OCI-LY3 (cell line): ENCODE results near the gene ANKRD24.
"Not testable (repeated sequence)": the region's sequence is repeated elsewhere in the genome, so short reads cannot be mapped to it uniquely, and the experiment has no call there.

Experiments used
- H2AFZ ChIP-seq: fragments of 200-600, 300-600 bp; shearing (Covaris generic); 2 replicates; pipeline ENCODE4 v1.6.0; 2014; ENCODE audit warnings: antibody characterized with exemption, low read depth, low read length
- H3K27ac ChIP-seq: fragments of 200-600, 300-600 bp; sonication (generic); 2 replicates; pipeline ENCODE4 v1.5.1; 2014; ENCODE audit warnings: mild to moderate bottlenecking, low read length, moderate library complexity, mixed read lengths
- H3K27me3 ChIP-seq: fragments of 200-600, 300-600 bp; sonication (generic); 2 replicates; pipeline ENCODE4 v1.6.1; 2014; ENCODE audit warnings: low read depth, low read length, mixed read lengths
- H3K36me3 ChIP-seq: fragments of 200-600, 300-600 bp; sonication (generic); replicated peaks from 2 replicates; pipeline ENCODE3; 2014; ENCODE audit warnings: low read depth, low read length, mixed read lengths
- H3K4me1 ChIP-seq: fragments of 300-600, 200-600 bp; sonication (generic); 2 replicates; pipeline ENCODE4 v1.6.1; 2014; ENCODE audit warnings: low read length, mixed read lengths
- H3K4me2 ChIP-seq: fragments of 200-600, 300-600 bp; sonication (generic); 2 replicates; pipeline ENCODE4 v1.6.1; 2014; ENCODE audit warnings: low read length, mixed read lengths
- H3K4me3 ChIP-seq: fragments of 300-600, 200-600 bp; sonication (generic); 2 replicates; pipeline ENCODE4 v1.5.1; 2014; ENCODE audit warnings: antibody characterized with exemption, mild to moderate bottlenecking, low read length, moderate library complexity
- H3K79me2 ChIP-seq: fragments of 300-600, 200-600 bp; shearing (Covaris generic); 2 replicates; pipeline ENCODE4 v1.6.1; 2014; ENCODE audit warnings: mild to moderate bottlenecking, low read length, mixed read lengths
- H3K9ac ChIP-seq: fragments of 300-600, 200-600 bp; shearing (Covaris generic); 2 replicates; pipeline ENCODE4 v1.6.0; 2014; ENCODE audit warnings: mild to moderate bottlenecking, low read length, moderate library complexity
- H3K9me3 ChIP-seq: fragments of 200-600, 300-600 bp; shearing (Covaris generic); 2 replicates; pipeline ENCODE4 v1.6.1; 2014; ENCODE audit warnings: low read length, mixed read lengths; ENCODE audit not compliant: insufficient read depth
- H4K20me1 ChIP-seq: fragments of 200-600, 300-600 bp; sonication (generic); 2 replicates; pipeline ENCODE4 v1.6.1; 2016; ENCODE audit warnings: low read length, mixed read lengths; ENCODE audit not compliant: insufficient read depth
- EZH2phosphoT487 ChIP-seq: fragments of 200-600 bp; shearing (Covaris generic); IDR thresholded peaks from 2 replicates; pipeline ENCODE4 v1.6.1; 2018; ENCODE audit warnings: antibody characterized with exemption, mixed run types, low read depth
- TF ChIP-seq, protein P1 (sequence below): fragments of 200-600, 300-600 bp; sonication (generic); IDR thresholded peaks from 2 replicates; pipeline ENCODE4 v1.5.1; 2014; ENCODE audit warnings: antibody characterized with exemption, low read length, low read depth

The ANKRD24 gene

DNA sequence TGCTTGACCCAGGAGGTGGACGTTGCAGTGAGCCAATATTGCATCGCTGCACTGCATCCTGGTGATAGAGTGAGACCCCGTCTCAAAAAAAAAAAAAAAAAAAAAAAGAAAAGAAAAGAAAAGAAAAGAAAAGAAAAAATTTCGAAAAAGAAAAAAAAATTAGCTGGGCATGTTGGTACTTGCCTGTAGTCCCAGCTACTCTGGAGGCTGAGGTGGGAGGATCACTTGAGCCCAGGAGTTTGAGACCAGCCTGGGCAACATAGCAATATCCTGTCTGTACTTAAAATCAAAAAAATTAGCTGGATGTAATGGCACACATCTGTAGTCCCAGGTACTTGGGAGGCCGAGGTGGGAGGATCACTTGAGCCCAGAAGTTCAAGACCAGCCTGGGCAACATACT is 49.6 kb downstream of the ANKRD24 start:
- H3K9ac ChIP-seq: not testable (repeated sequence)

DNA sequence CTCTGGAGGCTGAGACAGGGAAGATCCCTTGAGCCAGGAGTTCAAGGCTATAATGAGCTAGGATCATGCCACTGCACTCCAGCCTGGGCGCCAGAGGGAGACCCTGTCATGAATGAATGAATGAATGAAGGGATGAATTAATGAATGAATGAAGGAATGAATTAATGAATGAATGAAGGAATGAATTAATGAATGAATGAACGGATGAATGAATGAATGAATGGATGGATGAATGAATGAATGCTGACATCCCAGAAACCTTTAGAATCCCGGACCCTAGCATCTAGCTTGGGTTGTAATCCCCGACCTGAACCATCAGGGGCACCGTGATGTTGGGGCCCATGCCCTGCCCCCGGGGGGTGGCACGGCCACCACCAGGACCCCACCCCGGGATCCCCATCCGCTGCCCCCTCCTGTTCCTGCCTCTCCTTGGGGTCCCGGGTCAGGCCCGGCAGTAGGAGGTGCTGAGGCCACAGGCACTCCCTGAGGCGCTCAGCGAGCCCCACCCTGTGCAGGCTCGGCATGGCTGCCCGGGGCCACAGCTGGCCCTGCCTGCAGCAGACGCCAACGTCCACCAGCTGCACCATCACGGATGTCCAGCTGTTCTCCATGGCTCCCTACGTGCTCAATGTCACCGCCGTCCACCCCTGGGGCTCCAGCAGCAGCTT is 50.3 kb downstream of the ANKRD24 start:
- H4K20me1 ChIP-seq: peaks cover 46% of the 10 kb centered on the region
- H3K79me2 ChIP-seq: peaks cover 86% of the 10 kb centered on the region
- peak overlapping the region; percentile 9; the same call in 1 of the 2 replicates for H3K4me3 ChIP-seq
- peaks cover 69% of the 10 kb centered on the region for H3K36me3 ChIP-seq
- H3K9ac ChIP-seq: no peak overlapping the region
- H3K4me1 ChIP-seq: peaks cover 41% of the 10 kb centered on the region
- no peak for TF ChIP-seq EZH2phosphoT487
- TF ChIP-seq, protein P1, sequence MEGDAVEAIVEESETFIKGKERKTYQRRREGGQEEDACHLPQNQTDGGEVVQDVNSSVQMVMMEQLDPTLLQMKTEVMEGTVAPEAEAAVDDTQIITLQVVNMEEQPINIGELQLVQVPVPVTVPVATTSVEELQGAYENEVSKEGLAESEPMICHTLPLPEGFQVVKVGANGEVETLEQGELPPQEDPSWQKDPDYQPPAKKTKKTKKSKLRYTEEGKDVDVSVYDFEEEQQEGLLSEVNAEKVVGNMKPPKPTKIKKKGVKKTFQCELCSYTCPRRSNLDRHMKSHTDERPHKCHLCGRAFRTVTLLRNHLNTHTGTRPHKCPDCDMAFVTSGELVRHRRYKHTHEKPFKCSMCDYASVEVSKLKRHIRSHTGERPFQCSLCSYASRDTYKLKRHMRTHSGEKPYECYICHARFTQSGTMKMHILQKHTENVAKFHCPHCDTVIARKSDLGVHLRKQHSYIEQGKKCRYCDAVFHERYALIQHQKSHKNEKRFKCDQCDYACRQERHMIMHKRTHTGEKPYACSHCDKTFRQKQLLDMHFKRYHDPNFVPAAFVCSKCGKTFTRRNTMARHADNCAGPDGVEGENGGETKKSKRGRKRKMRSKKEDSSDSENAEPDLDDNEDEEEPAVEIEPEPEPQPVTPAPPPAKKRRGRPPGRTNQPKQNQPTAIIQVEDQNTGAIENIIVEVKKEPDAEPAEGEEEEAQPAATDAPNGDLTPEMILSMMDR: no peak
- H3K9me3 ChIP-seq: no peaks in the 10 kb centered on the region
- H2AFZ ChIP-seq: no peak overlapping the region
- H3K27me3 ChIP-seq: no peaks in the 10 kb centered on the region
- H3K27ac ChIP-seq: peak overlapping the region; percentile 42; the same call in 1 of the 2 replicates
- H3K4me2 ChIP-seq: peak overlapping the region; percentile 15; the same call in 1 of the 2 replicates

More for the DNA sequence above, 49.6 kb downstream of the ANKRD24 start:
- not testable (repeated sequence) for H3K27me3 ChIP-seq, H3K9me3 ChIP-seq, H2AFZ ChIP-seq
- Histone ChIP-seq H3K4me2 (peak overlapping the region; percentile 15; the same call in 1 of the 2 replicates), H3K4me3 (peak overlapping the region; percentile 9; the same call in 1 of the 2 replicates), H3K79me2 (peaks cover 90% of the 10 kb centered on the region), H3K4me1 (peaks cover 47% of the 10 kb centered on the region), H4K20me1 (peaks cover 45% of the 10 kb centered on the region), H3K27ac (peak overlapping the region; percentile 42; the same call in 1 of the 2 replicates), H3K36me3 (peaks cover 63% of the 10 kb centered on the region)

DNA sequence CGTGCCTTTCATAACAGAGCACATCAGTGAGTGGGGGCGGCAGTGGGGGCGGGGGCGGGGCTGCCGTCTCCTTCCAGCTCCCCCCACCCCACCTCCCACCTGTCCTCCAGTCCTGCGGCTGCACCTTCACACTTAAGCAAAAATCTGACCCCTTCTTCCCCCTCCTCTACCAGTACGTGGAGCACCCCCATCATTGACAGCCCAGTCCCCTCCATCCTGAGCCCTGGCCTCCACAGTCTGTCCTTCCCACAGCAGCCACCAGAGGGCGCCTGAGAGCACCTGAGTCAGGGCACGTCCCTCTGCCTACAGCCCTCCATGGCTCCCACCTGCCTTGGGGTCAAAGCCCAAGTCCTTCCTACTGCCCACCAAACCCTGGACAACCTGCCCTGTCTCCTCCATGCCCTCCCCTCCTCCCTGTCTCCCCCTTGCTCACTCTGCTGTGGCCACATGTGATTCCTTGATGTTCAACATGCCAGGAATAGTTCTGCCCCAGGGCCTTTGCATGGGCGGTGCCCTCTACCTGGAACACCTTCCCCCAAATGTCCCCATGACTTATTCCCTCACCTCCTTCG is 50.9 kb downstream of the ANKRD24 start:
- Histone ChIP-seq H3K4me2 (peak overlapping the region; percentile 15; the same call in 1 of the 2 replicates), H3K27me3 (no peaks in the 10 kb centered on the region), H3K9me3 (no peaks in the 10 kb centered on the region), H3K9ac (no peak overlapping the region), H3K79me2 (peaks cover 79% of the 10 kb centered on the region), H3K27ac (peak overlapping the region; percentile 42; the same call in 1 of the 2 replicates), H3K4me3 (no peak overlapping the region), H4K20me1 (peaks cover 46% of the 10 kb centered on the region), H3K36me3 (peaks cover 73% of the 10 kb centered on the region), H2AFZ (no peak overlapping the region), H3K4me1 (peaks cover 35% of the 10 kb centered on the region)
- TF ChIP-seq, protein P1: peak; percentile 93
- TF ChIP-seq EZH2phosphoT487: no peak

DNA sequence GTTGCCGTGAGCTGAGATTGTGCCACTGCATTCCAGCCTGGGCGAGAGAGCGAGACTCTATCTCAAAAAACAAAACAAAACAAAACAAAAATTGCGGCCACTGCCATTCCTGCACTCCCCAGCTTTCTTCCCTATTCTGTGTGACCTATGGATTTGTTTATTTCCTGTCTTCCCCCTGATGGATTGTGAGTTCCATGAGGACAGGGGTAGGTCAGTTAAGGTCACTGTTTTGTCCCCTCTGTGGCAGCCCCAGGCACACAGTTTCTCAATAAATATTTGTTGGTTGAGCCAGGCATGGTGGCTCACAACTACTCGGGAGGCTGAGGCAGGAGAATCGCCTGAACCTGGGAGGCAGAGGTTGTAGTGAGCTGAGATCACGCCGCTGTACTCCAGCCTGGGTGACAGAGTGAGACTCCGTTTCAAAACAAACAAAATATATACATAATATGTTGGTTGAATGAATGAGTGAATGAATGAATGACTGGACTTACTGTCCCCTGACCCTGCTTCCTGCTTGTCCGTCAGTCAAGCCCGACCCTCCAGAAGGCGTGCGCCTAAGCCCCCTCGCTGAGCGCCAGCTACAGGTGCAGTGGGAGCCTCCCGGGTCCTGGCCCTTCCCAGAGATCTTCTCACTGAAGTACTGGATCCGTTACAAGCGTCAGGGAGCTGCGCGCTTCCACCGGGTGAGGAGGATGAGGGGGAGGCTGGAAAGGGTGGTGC is 51.8 kb downstream of the ANKRD24 start:
- Histone ChIP-seq H3K27me3 (no peaks in the 10 kb centered on the region), H3K4me3 (no peak overlapping the region), H2AFZ (no peak overlapping the region), H4K20me1 (peaks cover 46% of the 10 kb centered on the region), H3K9ac (no peak overlapping the region), H3K27ac (no peak overlapping the region), H3K36me3 (peaks cover 80% of the 10 kb centered on the region), H3K4me2 (no peak overlapping the region), H3K79me2 (peaks cover 70% of the 10 kb centered on the region), H3K4me1 (peaks cover 29% of the 10 kb centered on the region), H3K9me3 (no peaks in the 10 kb centered on the region)
- TF ChIP-seq, protein P1: no peak
- no peak for TF ChIP-seq EZH2phosphoT487
